HFF-Myc (cell line): ENCODE results near the gene NCOA3.

Source experiments
- DNase-seq: peaks from one replicate; pipeline ENCODE4 v3.0.0-alpha.2; 2011; ENCODE audit warnings: low read depth; ENCODE audit errors: extremely low read depth
- H3K4me3 ChIP-seq: replicated peaks from 2 replicates; pipeline ENCODE4 v1.5.1; 2011; ENCODE audit warnings: low read depth, mild to moderate bottlenecking, control low read depth, low read length
- TF ChIP-seq, protein P1 (sequence below): IDR thresholded peaks from 2 replicates; pipeline ENCODE4 v1.5.1; 2012; ENCODE audit warnings: mild to moderate bottlenecking, low read depth, low read length, control low read depth; ENCODE audit errors: missing control alignments

NCOA3 gene

DNA sequence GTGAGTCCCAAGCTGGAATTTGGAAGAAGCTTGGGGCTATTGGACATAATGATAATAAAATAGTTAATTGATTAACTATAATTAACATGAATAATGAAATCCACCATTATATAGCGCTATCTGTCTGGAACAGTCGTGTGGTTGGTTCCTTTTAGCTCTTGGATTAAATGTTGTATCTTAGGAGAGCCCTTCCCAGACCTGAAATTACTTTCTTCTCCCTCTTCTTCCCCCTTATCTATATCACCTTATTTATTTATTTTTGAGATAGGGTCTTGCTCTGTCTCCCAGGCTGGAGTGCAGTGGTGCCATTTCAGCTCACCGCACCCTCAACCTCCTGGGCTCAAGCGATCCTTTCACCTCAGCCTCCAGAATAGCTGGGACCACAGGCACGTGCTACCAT, 64.6 kb downstream of the NCOA3 start:
- H3K4me3 ChIP-seq, result no peak overlapping the region

DNA sequence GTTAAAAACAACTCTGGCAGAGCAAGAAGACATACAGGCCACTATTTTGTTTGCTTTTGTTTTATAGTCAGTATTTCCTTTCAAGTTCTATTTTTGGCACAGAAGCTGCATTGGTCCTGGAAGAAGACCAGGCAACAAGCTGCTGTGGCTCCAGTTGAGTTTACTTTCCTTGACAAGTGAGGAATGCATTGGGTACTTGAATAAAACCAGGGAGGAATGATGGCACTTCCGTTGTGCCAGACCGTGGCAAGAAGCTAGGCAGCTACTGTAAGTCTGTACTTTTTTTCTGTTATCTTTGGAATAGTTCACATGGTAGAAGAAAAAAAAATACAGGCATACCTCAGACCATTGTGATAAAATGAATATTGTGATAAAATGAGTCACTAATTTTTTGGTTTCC, 66.3 kb downstream of the NCOA3 start:
- H3K4me3 ChIP-seq, result no peak overlapping the region
- TF ChIP-seq, protein P1, sequence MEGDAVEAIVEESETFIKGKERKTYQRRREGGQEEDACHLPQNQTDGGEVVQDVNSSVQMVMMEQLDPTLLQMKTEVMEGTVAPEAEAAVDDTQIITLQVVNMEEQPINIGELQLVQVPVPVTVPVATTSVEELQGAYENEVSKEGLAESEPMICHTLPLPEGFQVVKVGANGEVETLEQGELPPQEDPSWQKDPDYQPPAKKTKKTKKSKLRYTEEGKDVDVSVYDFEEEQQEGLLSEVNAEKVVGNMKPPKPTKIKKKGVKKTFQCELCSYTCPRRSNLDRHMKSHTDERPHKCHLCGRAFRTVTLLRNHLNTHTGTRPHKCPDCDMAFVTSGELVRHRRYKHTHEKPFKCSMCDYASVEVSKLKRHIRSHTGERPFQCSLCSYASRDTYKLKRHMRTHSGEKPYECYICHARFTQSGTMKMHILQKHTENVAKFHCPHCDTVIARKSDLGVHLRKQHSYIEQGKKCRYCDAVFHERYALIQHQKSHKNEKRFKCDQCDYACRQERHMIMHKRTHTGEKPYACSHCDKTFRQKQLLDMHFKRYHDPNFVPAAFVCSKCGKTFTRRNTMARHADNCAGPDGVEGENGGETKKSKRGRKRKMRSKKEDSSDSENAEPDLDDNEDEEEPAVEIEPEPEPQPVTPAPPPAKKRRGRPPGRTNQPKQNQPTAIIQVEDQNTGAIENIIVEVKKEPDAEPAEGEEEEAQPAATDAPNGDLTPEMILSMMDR, result no peak
- peak; percentile 44 for DNase-seq

More for the DNA sequence above, 64.6 kb downstream of the NCOA3 start:
- TF ChIP-seq, protein P1, result no peak
- no peak for DNase-seq

DNA sequence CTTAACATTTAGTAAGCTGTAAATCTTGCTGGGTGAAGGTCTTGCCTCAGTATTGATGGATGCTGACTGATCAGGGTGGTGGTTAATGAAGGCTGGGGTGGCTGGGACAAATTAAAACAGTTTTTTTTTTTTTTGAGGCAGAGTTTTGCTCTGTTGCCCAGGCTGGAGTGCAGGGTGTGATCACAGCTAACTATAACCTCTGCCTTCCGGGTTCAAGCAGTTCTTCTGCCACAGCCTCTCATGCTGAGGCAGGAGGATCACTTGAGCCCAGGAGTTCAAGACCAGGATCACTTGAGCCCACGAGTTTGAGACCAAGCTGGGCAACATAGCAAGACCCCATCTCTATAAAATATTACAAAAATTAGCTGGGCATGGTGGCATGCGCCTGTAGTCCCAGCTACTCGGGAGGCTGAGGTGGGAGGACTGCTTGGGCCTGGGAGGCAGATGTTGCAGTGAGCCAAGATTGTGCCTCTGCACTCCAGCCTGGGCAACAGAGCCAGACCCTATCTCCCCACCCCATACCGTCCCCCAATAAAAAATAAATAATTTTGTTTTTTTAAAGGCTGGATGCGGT, 67.2 kb downstream of the NCOA3 start:
- H3K4me3 ChIP-seq, result no peak overlapping the region

DNA sequence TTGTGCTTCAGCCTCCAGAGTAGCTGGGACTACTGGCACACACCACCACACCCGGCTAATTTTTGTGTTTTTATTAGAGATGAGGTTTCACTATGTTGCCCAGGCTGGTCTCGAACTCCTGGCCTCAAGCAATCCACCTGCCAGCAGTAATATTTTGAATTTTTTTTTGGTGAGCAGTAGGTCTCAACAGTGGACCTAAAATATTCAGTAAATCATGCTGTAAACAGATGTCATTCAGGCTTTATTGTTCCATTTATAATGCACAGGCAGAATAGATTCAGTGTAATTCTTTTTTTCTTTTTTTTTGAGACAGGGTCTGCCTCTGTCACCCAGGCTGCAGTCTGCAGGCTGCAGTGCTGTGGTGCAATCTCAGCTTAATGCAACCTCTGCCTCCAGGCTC, 69.7 kb downstream of the NCOA3 start:
- no peak overlapping the region for H3K4me3 ChIP-seq
- TF ChIP-seq, protein P1, result no peak

More for the DNA sequence above, 67.2 kb downstream of the NCOA3 start:
- no peak for DNase-seq
- TF ChIP-seq, protein P1, result no peak

DNA sequence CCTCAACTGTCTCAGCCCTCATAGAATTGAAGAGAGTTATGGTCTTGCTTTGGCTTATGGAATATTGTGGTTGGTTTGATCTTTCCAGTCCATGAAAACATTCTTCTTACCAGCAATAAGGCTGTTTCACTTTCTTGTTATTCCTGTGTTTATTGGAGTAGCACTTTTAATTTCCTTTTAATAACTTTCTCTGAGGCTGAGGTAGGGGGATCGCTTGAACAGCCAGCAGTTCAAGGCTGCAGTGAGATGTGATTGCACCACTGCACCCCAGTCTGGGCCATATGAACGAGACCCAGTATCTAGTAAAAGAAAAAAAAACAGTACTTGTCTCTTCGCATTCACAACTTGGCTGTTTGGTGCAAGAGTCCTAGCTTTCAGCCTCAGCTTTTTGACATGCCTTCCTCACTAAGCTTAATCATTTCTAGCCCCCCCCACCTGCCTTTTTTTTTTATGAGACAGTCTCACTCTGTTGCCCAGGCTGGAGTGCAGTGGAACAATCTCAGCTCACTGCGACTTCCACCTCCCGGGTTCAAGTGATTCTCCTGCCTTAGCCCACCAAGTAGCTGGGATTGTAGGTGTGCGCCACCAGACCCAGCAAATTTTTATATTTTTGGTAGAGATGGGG, 70.5 kb downstream of the NCOA3 start:
- no peak overlapping the region for H3K4me3 ChIP-seq
- DNase-seq, result no peak
- TF ChIP-seq, protein P1, result no peak

More for the DNA sequence above, 69.7 kb downstream of the NCOA3 start:
- no peak for DNase-seq

DNA sequence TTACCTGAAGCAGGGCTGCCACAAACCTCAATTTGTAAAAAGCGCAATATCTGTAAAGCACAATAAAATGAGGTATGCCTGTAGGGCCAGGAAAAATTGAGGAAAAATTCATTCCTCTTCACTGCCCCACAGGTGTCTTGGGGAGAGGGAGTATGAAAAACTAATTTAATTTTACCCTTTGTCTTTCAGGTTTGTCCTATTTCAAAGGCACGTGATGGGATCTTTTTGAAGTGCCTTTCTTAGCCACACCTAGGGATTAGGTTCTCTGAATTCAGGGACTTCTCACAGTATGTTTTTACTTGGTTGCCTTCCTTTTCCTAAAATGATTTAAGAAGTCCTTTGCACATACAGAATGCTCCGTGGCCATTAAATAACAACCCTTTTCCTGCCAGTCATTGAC, 71.9 kb downstream of the NCOA3 start:
- H3K4me3 ChIP-seq, result no peak overlapping the region
- TF ChIP-seq, protein P1, result no peak
- DNase-seq, result no peak
